Stimulated activated CD4-positive, alpha-beta T cell treated with anti-CD3 and anti-CD28 coated beads, Interleukin-15, amount 100 ng/mL, for 24 hours (primary cell): ENCODE measurements around the gene PLXDC2.
"Not testable (repeated sequence)": the region's sequence is repeated elsewhere in the genome, so short reads cannot be mapped to it uniquely, and the experiment has no call there.

Source experiments
- DNase-seq: peaks from one replicate; pipeline ENCODE4 v3.0.0-alpha.2; 2020

PLXDC2 gene

GRCh38 chr10:20142311-20142710 is 326.1 kb downstream of the PLXDC2 start:
- no peak for DNase-seq

- no peak for DNase-seq
Observed at GRCh38 chr10:20144268-20144667, 328.0 kb downstream of the PLXDC2 start.

- no peak for DNase-seq
Observed at GRCh38 chr10:20146004-20146403, 329.8 kb downstream of the PLXDC2 start.

- DNase-seq, result no peak
Observed at GRCh38 chr10:20147684-20148083, 331.5 kb downstream of the PLXDC2 start.

GRCh38 chr10:20156511-20156910 is 340.3 kb downstream of the PLXDC2 start:
- no peak for DNase-seq

GRCh38 chr10:20157314-20157713 is 341.1 kb downstream of the PLXDC2 start:
- no peak for DNase-seq

- no peak for DNase-seq
Observed at GRCh38 chr10:20158086-20158485, 341.9 kb downstream of the PLXDC2 start.

GRCh38 chr10:20162123-20162522 is 345.9 kb downstream of the PLXDC2 start:
- DNase-seq, result no peak

GRCh38 chr10:20166096-20166675 is 350.0 kb downstream of the PLXDC2 start:
- no peak for DNase-seq

- DNase-seq, result no peak
Observed at GRCh38 chr10:20170661-20171060, 354.4 kb downstream of the PLXDC2 start.

- DNase-seq, result no peak
Observed at GRCh38 chr10:20173046-20173445, 356.8 kb downstream of the PLXDC2 start.

- no peak for DNase-seq
Observed at GRCh38 chr10:20175719-20176118, 359.5 kb downstream of the PLXDC2 start.

GRCh38 chr10:20180766-20181165 is 364.5 kb downstream of the PLXDC2 start:
- DNase-seq, result no peak

GRCh38 chr10:20181434-20181833 is 365.2 kb downstream of the PLXDC2 start:
- no peak for DNase-seq

GRCh38 chr10:20185116-20185515 is 368.9 kb downstream of the PLXDC2 start:
- no peak for DNase-seq

- not testable (repeated sequence) for DNase-seq
Observed at GRCh38 chr10:20191392-20191791, 375.2 kb downstream of the PLXDC2 start.

GRCh38 chr10:20195076-20195475 is 378.8 kb downstream of the PLXDC2 start:
- no peak for DNase-seq

GRCh38 chr10:20200758-20201157 is 384.5 kb downstream of the PLXDC2 start:
- no peak for DNase-seq

GRCh38 chr10:20202337-20202736 is 386.1 kb downstream of the PLXDC2 start:
- no peak for DNase-seq

- no peak for DNase-seq
Observed at GRCh38 chr10:20207653-20208052, 391.4 kb downstream of the PLXDC2 start.

GRCh38 chr10:20209098-20209497 is 392.9 kb downstream of the PLXDC2 start:
- not testable (repeated sequence) for DNase-seq

GRCh38 chr10:20215547-20216152 is 399.4 kb downstream of the PLXDC2 start:
- no peak for DNase-seq

- no peak for DNase-seq
Observed at GRCh38 chr10:20221356-20221755, 405.1 kb downstream of the PLXDC2 start.

- DNase-seq, result no peak
Observed at GRCh38 chr10:20228729-20229128, 412.5 kb downstream of the PLXDC2 start.

- no peak for DNase-seq
Observed at GRCh38 chr10:20232079-20232705, 416.0 kb downstream of the PLXDC2 start.
